Measurements from ENCODE around the gene RBM33.

GRCh38 chr7:155773531-155773930 is 129.1 kb downstream of the RBM33 start:
- TF ChIP-seq POLR2A (IDR thresholded peaks at IDR 0.05; ENCODE audit: low read depth, low read length) (no peak), CTCF (conservative IDR thresholded peaks at IDR 0.05; ENCODE audit: low read depth, low read length) (no peak), SMC3 (IDR thresholded peaks at IDR 0.05; ENCODE audit: low read depth, low read length) (no peak), CHD1 (IDR thresholded peaks at IDR 0.05; ENCODE audit: low read depth, low read length) (no peak)
